Astrocyte (in vitro differentiated cells and primary cell): Measurements from ENCODE around the gene DRC1. TPM values are rescaled to one million over a fixed set of nuclear protein-coding genes. Genes with fewer than 3 reads are reported as not detected.

Experiments used
- DNase-seq: peaks from one replicate; pipeline ENCODE4 v3.0.0-alpha.2; 2010; ENCODE audit warnings: low read depth
- FAIRE-seq: peaks from 2 replicates; lab custom pipeline; 2011; peaks lifted over from hg19 to GRCh38; lab: Jason Lieb, UNC
- H2AFZ ChIP-seq: 2 replicates; pipeline ENCODE4 v1.6.0; 2012; ENCODE audit warnings: low read depth, low read length, inconsistent platforms
- H3K27ac ChIP-seq: 2 replicates; pipeline ENCODE4 v1.5.1; 2011; ENCODE audit warnings: low read depth, low read length, inconsistent platforms
- H3K27me3 ChIP-seq: 2 replicates; pipeline ENCODE4 v1.6.0; 2011; ENCODE audit warnings: low read length, inconsistent platforms; ENCODE audit not compliant: insufficient read depth
- H3K36me3 ChIP-seq: 2 replicates; pipeline ENCODE4 v1.5.1; 2011; ENCODE audit warnings: low read length, inconsistent platforms; ENCODE audit not compliant: insufficient read depth
- H3K4me1 ChIP-seq: 2 replicates; pipeline ENCODE4 v1.5.1; 2011; ENCODE audit warnings: low read length, inconsistent platforms; ENCODE audit not compliant: insufficient read depth
- H3K4me2 ChIP-seq: 2 replicates; pipeline ENCODE4 v1.6.0; 2012; ENCODE audit warnings: low read length, inconsistent platforms
- H3K4me3 ChIP-seq: 2 replicates; pipeline ENCODE4 v1.5.1; 2011; ENCODE audit warnings: low read depth, mild to moderate bottlenecking, low read length, inconsistent platforms; ENCODE audit not compliant: insufficient read depth
- H3K79me2 ChIP-seq: 2 replicates; pipeline ENCODE4 v1.6.0; 2012; ENCODE audit warnings: mild to moderate bottlenecking, low read length, inconsistent platforms; ENCODE audit not compliant: insufficient read depth
- H3K9ac ChIP-seq: 2 replicates; pipeline ENCODE4 v1.6.0; 2012; ENCODE audit warnings: mild to moderate bottlenecking, low read length, inconsistent platforms
- H3K9me3 ChIP-seq: 2 replicates; pipeline ENCODE4 v1.5.1; 2012; ENCODE audit warnings: low read depth, mild to moderate bottlenecking, low read length, inconsistent platforms; ENCODE audit not compliant: insufficient read depth
- H4K20me1 ChIP-seq: 2 replicates; pipeline ENCODE4 v1.6.0; 2012; ENCODE audit warnings: low read length, inconsistent platforms; ENCODE audit not compliant: insufficient read depth
- H3K27ac Mint-ChIP-seq: one replicate; pipeline ENCODE4 v1.8.0; 2021; ENCODE audit warnings: mild to moderate bottlenecking, mixed read lengths; ENCODE audit not compliant: unreplicated experiment
- H3K27me3 Mint-ChIP-seq: one replicate; pipeline ENCODE4 v1.8.0; 2021; ENCODE audit warnings: low read depth, mixed read lengths; ENCODE audit not compliant: unreplicated experiment
- H3K36me3 Mint-ChIP-seq: one replicate; pipeline ENCODE4 v1.8.0; 2021; ENCODE audit warnings: low read depth, mixed read lengths; ENCODE audit not compliant: unreplicated experiment
- H3K4me1 Mint-ChIP-seq: one replicate; pipeline ENCODE4 v1.8.0; 2021; ENCODE audit warnings: low read depth, mixed read lengths; ENCODE audit not compliant: unreplicated experiment
- H3K4me3 Mint-ChIP-seq: one replicate; pipeline ENCODE4 v1.8.0; 2021; ENCODE audit warnings: mild to moderate bottlenecking, moderate library complexity, mixed read lengths; ENCODE audit not compliant: unreplicated experiment
- H3K9me3 Mint-ChIP-seq: one replicate; pipeline ENCODE4 v1.8.0; 2021; ENCODE audit warnings: mild to moderate bottlenecking, mixed read lengths; ENCODE audit not compliant: unreplicated experiment
- CTCF ChIP-seq: IDR thresholded peaks from 2 replicates; pipeline ENCODE4 v1.5.1; 2011; ENCODE audit warnings: low read depth, mild to moderate bottlenecking, inconsistent platforms, low read length, moderate library complexity; ENCODE audit not compliant: insufficient read depth
- EZH2 ChIP-seq: IDR thresholded peaks from 2 replicates; pipeline ENCODE4 v1.6.1; 2012; ENCODE audit warnings: mild to moderate bottlenecking, low read length, inconsistent platforms; ENCODE audit not compliant: insufficient read depth
- total RNA-seq: library from RNA; stranded (reverse); gene quantifications from 2 replicates; pipeline ENCODE4 v1.2.1, GENCODE V29; 2021

The DRC1 gene
- total RNA-seq, 1 donor from 2014 or later, result 0.27 TPM

- Histone ChIP-seq H3K4me1 (no peaks in the 10 kb centered on the region), H3K4me3 (no peak overlapping the region), H3K9ac (no peak overlapping the region), H3K79me2 (no peaks in the 10 kb centered on the region), H3K9me3 (peaks cover 5% of the 10 kb centered on the region), H3K27me3 (no peaks in the 10 kb centered on the region), H4K20me1 (no peaks in the 10 kb centered on the region), H3K27ac (no peak overlapping the region), H3K4me2 (no peak overlapping the region), H3K36me3 (no peaks in the 10 kb centered on the region), H2AFZ (no peak overlapping the region)
- no peaks in the 10 kb centered on the region for H3K36me3 Mint-ChIP-seq
- peaks cover 7% of the 10 kb centered on the region for H3K9me3 Mint-ChIP-seq
- no peaks in the 10 kb centered on the region for H3K4me1 Mint-ChIP-seq
- FAIRE-seq, result no peak
- H3K4me3 Mint-ChIP-seq, result no peak overlapping the region
- H3K27me3 Mint-ChIP-seq, result peaks cover 12% of the 10 kb centered on the region
- DNase-seq, result peak; percentile 14
- TF ChIP-seq CTCF (peak; percentile 83), EZH2 (no peak)
- H3K27ac Mint-ChIP-seq, result no peak overlapping the region
These were observed 67.5 kb downstream of the DRC1 start for GRCh38 chr2:26469092-26469710.

- Histone ChIP-seq H3K9me3 (peaks cover 5% of the 10 kb centered on the region), H3K9ac (no peak overlapping the region), H3K4me1 (no peaks in the 10 kb centered on the region), H3K79me2 (no peaks in the 10 kb centered on the region), H3K4me3 (no peak overlapping the region), H3K27ac (no peak overlapping the region), H3K36me3 (no peaks in the 10 kb centered on the region), H3K27me3 (no peaks in the 10 kb centered on the region), H4K20me1 (no peaks in the 10 kb centered on the region), H2AFZ (no peak overlapping the region), H3K4me2 (no peak overlapping the region)
- TF ChIP-seq EZH2 (no peak), CTCF (no peak)
- Mint-ChIP-seq H3K4me1 (no peaks in the 10 kb centered on the region), H3K36me3 (no peaks in the 10 kb centered on the region), H3K9me3 (peaks cover 7% of the 10 kb centered on the region), H3K4me3 (no peak overlapping the region), H3K27ac (no peak overlapping the region), H3K27me3 (peaks cover 12% of the 10 kb centered on the region)
- FAIRE-seq (no peak), DNase-seq (no peak)
These were observed 68.2 kb downstream of the DRC1 start for GRCh38 chr2:26469955-26470354.

GRCh38 chr2:26470601-26471260 is 69.0 kb downstream of the DRC1 start:
- H3K4me1 ChIP-seq, result no peaks in the 10 kb centered on the region
- no peaks in the 10 kb centered on the region for H4K20me1 ChIP-seq
- peaks cover 7% of the 10 kb centered on the region for H3K9me3 Mint-ChIP-seq
- TF ChIP-seq CTCF, result no peak
- DNase-seq, result no peak
- no peak overlapping the region for H2AFZ ChIP-seq
- H3K79me2 ChIP-seq, result no peaks in the 10 kb centered on the region
- H3K36me3 ChIP-seq, result no peaks in the 10 kb centered on the region
- peaks cover 9% of the 10 kb centered on the region for H3K27me3 Mint-ChIP-seq
- H3K36me3 Mint-ChIP-seq, result no peaks in the 10 kb centered on the region
- H3K27ac Mint-ChIP-seq, result no peak overlapping the region
- H3K9me3 ChIP-seq, result peaks cover 5% of the 10 kb centered on the region
- no peaks in the 10 kb centered on the region for H3K27me3 ChIP-seq
- no peak overlapping the region for H3K4me3 ChIP-seq
- H3K4me3 Mint-ChIP-seq, result no peak overlapping the region
- no peak overlapping the region for H3K27ac ChIP-seq
- H3K4me1 Mint-ChIP-seq, result no peaks in the 10 kb centered on the region
- no peak overlapping the region for H3K4me2 ChIP-seq
- no peak overlapping the region for H3K9ac ChIP-seq
- FAIRE-seq, result no peak
